GM12801 (cell line): ENCODE measurements around the gene LAMTOR4.

Source experiments
- CTCF ChIP-seq: IDR thresholded peaks from one replicate; pipeline ENCODE4 v1.5.1; 2011; ENCODE audit warnings: control low read depth; ENCODE audit not compliant: insufficient read length; ENCODE audit errors: extremely low read depth

The LAMTOR4 gene

GRCh38 chr7:100200693-100201092, 52.0 kb downstream of the LAMTOR4 start:
- TF ChIP-seq CTCF = no peak
